Activated CD8-positive, alpha-beta memory T cell treated with anti-CD3 and anti-CD28 coated beads for 4 hours (primary cell): ENCODE results near the gene OPRM1.
"Not testable (repeated sequence)": the region's sequence is repeated elsewhere in the genome, so short reads cannot be mapped to it uniquely, and the experiment has no call there.

Experiments used
- DNase-seq, 2 donors: peaks; one replicate each; pipeline ENCODE4 v3.0.0-alpha.2; 2020; ENCODE audit warnings: low read depth in 2 of 2

Gene OPRM1

DNA sequence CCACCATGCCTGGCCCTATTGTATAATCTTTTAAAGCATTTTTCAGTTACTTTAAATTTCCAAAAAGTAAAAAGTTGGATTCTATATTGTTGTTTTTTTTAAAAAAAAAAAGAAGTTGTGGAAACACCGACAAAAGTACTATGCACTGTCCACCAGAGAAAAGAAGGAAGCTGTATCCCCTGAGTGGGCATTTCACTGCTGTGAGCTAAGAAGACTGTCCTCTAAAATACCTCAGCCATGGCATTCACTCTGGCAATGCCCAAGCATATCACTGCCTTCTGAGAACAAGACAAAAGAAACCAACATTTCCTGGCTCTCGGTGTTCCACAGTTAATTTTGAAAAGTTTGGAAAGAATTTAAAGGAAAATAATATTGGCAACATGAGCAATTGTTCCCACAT lies 199.8 kb downstream of the OPRM1 start:
- DNase-seq: no peak

DNA sequence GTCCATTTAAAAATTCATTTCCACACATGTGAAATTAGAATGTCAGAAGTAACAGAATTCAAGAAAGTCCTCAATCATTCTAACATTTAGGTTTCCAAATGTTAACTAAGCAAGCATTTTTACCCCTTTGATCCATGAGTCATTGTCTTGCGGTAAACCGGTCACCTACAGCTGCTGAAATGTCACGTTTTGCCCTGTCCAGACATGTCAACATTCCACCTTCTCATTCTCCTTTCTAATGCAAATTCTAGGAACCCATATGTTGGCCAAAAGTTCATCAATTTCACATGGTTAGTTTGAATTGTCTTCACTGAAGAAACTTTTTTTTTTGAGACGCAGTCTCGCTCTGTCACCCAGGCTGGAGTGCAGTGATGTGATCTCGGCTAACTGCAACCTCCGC lies 200.4 kb downstream of the OPRM1 start:
- no peak for DNase-seq

DNA sequence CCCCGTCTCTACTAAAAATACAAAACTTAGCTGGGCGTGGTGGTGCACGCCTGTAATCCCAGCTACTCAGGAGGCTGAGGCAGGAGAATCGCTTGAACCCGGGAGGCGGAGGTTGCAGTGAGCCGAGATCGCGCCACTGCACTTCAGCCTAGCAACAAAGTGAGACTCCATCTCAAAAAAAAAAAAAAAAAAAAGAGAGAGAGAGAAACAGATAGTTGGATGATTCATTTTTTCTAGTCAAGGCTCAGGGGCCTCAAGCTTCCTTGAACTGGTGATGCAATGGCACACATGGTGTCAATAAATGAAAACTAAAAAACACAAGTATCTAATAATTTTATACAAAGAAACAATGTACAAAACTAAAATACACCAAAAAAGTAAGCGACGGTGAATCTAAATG lies 202.0 kb downstream of the OPRM1 start:
- not testable (repeated sequence) for DNase-seq

DNA sequence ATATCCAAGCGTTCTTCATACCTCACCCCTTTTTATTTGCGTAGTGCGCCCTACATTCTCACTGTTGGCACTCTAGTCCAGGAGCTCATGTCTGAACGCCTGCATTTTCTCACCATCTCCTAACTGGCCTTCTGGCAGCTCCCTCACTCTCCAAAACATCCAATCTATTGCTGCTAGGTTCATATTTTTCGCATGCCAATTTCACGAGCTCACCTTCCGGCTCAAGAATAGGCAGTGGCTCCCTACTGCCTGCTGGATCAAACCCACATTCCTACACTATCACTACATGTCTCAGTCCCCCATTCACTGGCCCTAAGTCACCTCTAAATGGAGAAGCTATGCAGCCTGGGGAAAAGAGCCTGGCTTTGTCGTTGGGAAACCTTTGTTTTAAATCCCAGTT lies 202.5 kb downstream of the OPRM1 start:
- no peak for DNase-seq

DNA sequence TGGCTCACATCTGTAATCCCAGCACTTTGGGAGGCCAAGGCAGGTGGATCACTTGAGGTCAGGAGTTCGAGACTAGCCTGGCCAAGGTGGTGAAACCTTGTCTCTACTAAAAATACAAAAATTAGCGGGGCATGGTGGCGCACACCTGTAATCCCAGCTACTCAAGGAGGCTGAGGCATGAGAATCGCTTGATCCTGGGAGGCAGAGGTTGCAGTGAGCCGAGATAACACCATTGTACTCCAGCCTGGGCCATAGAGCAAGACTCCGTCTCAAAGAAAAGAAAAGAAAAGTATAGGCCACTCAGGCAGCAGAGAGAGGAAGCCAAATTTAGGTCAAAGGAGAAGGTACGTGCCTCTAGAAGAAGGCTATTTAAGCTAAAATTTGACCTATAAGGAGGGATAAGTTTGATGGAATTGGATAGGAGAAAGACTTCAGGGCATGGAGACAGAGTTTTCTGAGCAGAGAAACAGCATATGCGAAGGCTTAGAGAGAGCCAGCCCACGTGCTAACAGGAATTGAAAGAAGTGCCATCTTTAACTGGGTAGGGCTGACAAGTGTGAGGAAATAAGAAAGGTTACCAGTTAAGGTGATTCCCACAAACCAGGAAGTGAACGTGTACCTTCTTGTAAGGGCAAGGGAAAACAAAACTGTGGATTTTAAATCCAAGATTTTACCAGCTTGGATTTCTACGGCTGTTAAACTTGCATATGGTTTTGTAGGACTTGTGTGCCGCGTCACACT lies 203.7 kb downstream of the OPRM1 start:
- DNase-seq: no peak

DNA sequence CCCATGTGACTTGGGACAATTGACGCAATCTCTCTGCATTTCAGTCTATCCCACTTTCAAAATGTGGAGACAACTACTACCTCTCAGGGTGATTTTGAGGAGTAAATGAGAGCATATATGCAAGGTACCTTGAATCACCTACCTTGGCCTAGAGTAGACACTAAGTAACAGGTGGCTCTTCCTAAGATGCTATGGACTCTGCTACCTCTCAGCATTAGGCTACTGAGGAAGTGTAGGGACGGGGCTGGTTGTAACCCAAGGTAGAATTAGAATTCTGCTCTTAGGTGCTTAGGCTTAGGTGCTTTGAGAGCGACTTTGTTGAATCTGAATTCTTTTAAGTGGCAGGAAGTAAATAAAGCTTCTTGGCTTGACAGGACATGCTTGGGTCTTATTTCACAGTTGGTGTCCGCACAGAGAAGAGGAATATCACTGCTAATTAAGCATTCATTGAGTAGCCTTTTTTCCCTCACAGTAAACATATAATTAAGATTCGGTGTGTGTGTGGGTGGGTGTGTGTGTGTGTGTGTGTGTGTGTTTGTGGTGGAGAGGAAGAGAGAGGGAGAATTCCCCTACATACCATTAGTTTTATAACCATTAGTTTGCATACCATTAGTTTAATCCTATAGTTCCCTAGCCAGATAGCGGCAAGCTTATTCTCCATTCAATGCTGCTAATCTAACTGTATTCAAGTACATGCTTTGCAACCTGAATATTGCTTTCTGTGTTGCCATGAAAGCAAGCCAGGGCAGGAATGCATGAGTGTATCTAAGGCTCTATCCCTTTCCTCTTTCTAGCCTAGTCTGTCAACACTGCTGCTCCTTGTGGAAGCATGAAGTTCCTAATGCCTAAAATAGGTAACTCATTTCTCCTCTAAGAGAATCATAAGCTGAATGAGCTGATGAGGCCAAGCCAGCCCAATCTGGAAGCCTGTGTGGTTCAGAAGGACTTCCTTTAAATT lies 205.0 kb downstream of the OPRM1 start:
- no peak for DNase-seq

GRCh38 chr6:154245506-154245905 lies 206.5 kb downstream of the OPRM1 start:
- DNase-seq: no peak

DNA sequence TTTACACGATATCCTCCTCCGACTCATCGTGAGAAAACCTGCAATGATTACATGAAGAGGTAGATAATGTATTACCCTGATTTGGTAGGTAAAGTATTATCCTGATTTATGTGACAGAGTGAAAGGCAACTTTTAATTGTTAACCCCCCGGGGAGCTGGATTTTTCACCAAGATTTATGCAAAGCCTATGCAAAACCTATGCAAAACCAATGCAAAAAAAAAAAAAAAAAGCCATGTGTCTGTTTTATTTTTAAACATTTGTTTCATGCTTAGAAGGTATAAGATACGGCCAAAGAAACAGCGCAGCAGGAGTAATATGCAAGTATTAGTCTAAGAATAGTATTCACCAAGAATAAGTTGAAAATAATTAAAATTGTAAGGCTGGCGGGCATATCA lies 207.7 kb downstream of the OPRM1 start:
- DNase-seq: no peak

GRCh38 chr6:154247119-154247861 lies 208.2 kb downstream of the OPRM1 start:
- no peak for DNase-seq

DNA sequence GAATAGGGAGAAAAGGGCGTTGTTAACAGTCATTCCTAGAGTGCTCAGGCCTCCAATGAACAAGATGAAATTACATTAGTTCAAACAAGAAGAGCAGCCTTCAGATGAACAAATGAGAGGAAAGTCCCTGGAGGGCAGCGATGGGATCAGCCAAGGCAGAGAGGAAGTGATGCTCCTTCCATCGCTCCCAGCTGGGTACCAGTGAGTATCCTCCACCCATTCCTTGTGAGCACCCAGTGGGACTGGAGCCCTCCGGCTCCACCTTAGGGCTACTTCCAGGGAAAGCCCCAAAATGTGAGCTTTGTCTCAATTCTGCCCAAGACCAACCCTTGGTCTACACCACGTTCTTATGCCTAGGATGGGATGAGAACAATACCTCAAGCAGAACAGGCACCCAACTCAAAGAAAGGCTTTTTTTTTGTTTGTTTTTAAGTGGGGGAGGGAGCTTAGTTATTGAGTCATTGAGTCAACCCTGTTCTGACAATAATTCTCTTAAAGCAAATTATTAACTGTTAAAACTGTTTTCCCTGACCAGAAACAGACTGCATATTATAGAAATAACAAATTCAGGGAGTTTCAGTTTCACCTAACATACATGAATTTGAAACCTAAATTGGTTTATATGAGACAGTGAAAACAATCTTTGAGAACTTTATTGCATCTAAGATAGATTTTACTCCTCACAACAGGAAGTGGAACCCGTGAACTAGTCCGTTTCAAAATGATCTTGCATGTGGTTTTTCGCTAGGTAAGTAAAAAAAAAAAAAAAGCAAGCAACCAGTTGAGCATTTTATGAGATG lies 210.7 kb downstream of the OPRM1 start:
- DNase-seq: no peak

DNA sequence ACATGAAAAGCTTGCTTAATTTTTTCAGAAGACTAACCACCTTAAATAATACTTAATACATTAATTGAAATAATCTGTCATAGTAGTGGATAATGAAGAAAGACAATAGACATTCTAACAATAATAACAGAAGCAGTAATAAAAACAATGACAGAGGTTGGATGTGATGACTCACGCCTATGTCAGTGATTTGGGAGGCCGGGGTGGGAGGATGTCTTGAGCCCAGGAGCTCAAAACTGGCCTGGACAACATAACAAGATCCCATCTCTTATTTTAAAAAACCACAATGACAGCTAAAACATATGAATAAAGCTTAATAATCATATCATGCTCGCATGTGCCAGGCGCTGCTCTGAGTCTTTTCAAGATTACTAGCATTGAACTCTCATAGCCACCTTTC lies 212.1 kb downstream of the OPRM1 start:
- DNase-seq: no peak

GRCh38 chr6:154252678-154253077 lies 213.6 kb downstream of the OPRM1 start:
- no peak for DNase-seq

- DNase-seq: no peak
These were observed 218.0 kb downstream of the OPRM1 start for GRCh38 chr6:154257067-154257466.

DNA sequence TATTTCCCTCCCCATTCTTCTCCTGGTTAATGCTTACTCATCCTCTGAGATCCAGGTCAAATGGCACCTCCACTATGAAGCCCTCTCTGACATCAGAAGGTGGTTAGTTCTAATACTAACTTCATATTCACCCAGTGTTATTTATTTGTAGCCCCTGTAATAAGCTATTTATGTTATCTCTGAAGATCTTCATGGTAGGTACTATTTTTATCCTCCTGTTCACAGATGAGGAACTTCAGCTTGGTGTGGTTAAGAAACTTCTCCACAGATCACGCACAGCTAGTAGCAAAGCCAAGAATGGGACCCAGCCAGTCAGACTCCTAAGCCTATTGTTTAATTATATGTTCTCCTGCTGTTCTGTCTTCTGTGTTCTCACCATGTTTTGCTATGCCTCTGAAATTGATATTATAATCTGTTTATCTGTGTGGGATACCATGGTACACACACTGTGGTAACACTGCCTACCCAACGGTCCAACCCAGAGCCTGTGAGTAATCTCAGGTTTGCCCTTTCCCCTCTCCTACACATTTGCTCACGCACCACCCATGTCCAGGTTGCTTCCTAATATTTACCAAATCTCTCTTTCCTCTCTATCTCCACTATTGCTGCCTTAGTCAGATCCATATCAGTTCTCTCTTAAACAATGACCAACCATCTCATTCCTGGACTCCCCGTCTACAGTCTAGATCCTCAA lies 219.2 kb downstream of the OPRM1 start:
- no peak for DNase-seq

GRCh38 chr6:154261688-154262397 lies 222.8 kb downstream of the OPRM1 start:
- DNase-seq: no peak

- DNase-seq: no peak
These were observed 227.6 kb downstream of the OPRM1 start for GRCh38 chr6:154266560-154267099.

GRCh38 chr6:154267508-154268106 lies 228.6 kb downstream of the OPRM1 start:
- no peak for DNase-seq

DNA sequence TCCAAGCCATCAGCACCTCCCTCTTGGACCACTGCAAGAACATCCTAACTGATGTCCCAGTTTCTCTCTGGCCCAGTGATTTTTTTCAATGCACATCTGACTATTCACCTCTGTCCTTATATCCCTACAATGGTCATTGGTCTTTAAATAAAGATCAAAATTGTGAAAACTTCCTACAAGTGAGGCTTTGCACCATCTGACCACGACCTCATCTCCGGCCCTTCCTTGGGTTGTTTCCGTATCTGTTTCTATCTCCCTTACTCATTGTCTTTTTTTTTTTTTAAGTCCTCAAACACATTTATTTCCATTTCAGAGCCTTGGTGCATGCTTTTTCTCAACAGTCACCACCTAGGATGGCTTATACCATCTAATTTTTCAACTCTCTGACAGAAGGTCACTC lies 229.4 kb downstream of the OPRM1 start:
- no peak for DNase-seq

GRCh38 chr6:154274168-154274567 lies 235.1 kb downstream of the OPRM1 start:
- DNase-seq: no peak
